ENCODE measurements around the gene ASB4. TPM values are rescaled to one million over a fixed set of nuclear protein-coding genes. Genes with fewer than 3 reads are reported as not detected.

Gene ASB4
- total and polyA plus RNA-seq, 4 donors: 0.09 to 1.1 (median 0.38) TPM

DNA sequence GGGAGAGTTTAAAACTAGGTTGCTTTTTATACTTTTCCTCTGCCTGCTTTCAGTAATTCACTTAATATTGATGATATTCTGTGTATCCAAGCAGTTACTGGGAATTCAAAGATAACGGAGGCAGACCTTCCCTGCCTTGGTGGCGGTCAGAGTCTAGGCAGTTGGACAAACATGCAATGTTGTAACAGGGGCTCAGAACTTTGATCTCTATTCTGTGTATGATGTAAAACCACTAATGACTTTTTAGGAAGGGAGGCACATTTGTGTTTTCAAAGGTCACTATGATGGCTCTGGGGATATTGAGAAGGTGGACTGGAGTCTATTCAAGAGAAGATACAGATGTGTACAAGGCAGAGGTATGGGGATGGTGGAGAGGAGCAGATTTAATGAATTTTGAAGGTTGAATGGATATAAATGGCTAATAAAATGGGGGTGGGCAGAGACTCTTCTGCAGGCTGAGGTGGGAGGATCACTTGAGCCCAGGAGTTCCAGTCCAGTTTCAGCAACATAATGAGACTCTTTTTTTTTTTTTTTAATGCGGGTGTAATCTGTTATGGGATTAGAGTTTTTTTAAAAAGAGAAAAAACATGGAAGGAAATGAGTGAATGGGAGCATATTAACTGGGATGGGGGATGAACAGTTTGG is 45.2 kb upstream of the ASB4 start (continued):
- TF ChIP-seq, protein P1, sequence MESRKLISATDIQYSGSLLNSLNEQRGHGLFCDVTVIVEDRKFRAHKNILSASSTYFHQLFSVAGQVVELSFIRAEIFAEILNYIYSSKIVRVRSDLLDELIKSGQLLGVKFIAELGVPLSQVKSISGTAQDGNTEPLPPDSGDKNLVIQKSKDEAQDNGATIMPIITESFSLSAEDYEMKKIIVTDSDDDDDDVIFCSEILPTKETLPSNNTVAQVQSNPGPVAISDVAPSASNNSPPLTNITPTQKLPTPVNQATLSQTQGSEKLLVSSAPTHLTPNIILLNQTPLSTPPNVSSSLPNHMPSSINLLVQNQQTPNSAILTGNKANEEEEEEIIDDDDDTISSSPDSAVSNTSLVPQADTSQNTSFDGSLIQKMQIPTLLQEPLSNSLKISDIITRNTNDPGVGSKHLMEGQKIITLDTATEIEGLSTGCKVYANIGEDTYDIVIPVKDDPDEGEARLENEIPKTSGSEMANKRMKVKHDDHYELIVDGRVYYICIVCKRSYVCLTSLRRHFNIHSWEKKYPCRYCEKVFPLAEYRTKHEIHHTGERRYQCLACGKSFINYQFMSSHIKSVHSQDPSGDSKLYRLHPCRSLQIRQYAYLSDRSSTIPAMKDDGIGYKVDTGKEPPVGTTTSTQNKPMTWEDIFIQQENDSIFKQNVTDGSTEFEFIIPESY (IDR thresholded peaks at IDR 0.05): peak; percentile 93
- TF ChIP-seq EGR1 (IDR thresholded peaks at IDR 0.05; ENCODE audit: low read depth in 2 of 2) (peak in 1 of 2 donors; percentile 83), FOXA1 (IDR thresholded peaks at IDR 0.05) (peak; percentile 77), HNF4A (conservative IDR thresholded peaks at IDR 0.05) (peak; percentile 98 to 99), GABPA (IDR thresholded peaks at IDR 0.05 in 1 of 2, conservative IDR thresholded peaks at IDR 0.05 in 1 of 2) (peak in 1 of 2 donors; percentile 22), FOXA2 (IDR thresholded peaks at IDR 0.05) (peak; percentile 87), HNF4G (IDR thresholded peaks at IDR 0.05) (peak; percentile 98), NR2F2 (IDR thresholded peaks at IDR 0.05) (peak; percentile 43)
- TF ChIP-seq, protein P2, sequence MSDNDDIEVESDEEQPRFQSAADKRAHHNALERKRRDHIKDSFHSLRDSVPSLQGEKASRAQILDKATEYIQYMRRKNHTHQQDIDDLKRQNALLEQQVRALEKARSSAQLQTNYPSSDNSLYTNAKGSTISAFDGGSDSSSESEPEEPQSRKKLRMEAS (IDR thresholded peaks at IDR 0.05): peak; percentile 90

DNA sequence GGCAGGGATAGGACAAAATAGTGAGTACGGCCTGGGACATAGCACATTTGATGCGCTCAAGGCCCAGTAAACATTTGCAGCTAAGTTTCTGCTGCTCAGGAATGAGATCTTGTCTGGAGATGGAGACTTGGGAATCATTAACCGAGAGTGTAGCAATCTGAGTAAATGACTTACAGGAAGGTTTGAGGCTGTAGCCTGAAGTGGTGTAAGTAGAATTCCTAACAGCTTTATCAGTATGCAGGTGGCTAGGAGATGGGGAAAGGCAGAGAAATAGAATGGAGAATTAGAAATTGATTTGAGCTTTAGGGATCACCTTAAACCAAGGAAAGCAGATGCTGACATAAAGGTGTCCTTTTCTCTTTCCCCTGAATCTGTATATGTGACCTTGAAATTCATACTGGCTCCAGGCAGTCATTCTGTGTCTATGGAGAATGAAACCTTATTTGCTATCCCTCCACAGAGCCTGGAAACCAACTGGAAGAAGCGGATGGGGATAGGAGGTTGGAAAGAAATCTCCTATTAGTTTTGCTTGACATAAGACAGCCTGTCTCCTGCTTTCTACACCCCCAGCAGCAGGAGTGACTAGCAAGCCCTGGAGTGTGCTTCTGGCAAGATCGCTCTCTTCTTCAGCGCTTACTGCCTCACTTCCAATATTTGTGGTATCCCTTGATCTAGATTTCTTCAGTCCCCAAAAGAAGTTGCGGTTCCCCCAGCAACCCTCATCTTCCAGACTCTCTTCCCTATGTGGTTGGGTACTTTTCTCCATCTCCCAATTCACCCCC is 44.5 kb upstream of the ASB4 start:
- H3K27me3 ChIP-seq (ENCODE audit: control insufficient read depth in 4 of 4, insufficient read depth in 4 of 4, low read length in 3 of 4): no peaks in the 10 kb centered on the region
- no peaks in the 10 kb centered on the region for H3K36me3 ChIP-seq (ENCODE audit: control insufficient read depth in 4 of 4, insufficient read depth in 3 of 4, low read depth in 1 of 4, low read length in 3 of 4)
- no peak for DNase-seq (ENCODE audit: low spot score)
- WGBS: 60% methylated on average over 7 of the region's 7 CpGs
- peaks cover 11 to 48% (median 38%) of the 10 kb centered on the region in 4 donors for H3K4me1 ChIP-seq (ENCODE audit: control insufficient read depth in 4 of 4, insufficient read depth in 4 of 4, low read length in 3 of 4)
- peak overlapping the region; percentile 49 to 56 for H3K9ac ChIP-seq (ENCODE audit: low read depth in 1 of 2, low read length in 2 of 2)
- peak overlapping the region; percentile 70 to 73 for H3K27ac ChIP-seq (ENCODE audit: low read depth in 1 of 2, low read length in 2 of 2)
- TF ChIP-seq HNF4A (conservative IDR thresholded peaks at IDR 0.05) (peak in 1 of 2 donors; percentile 66), FOXA2 (IDR thresholded peaks at IDR 0.05) (no peak), HNF4G (IDR thresholded peaks at IDR 0.05) (peak; percentile 21), SP1 (IDR thresholded peaks at IDR 0.05) (peak; percentile 20), TAF1 (conservative IDR thresholded peaks at IDR 0.05) (peak; percentile 75), RAD21 (IDR thresholded peaks at IDR 0.05) (peak in 1 of 2 donors; percentile 39), FOXA1 (IDR thresholded peaks at IDR 0.05) (no peak)
- TF ChIP-seq, protein P3, sequence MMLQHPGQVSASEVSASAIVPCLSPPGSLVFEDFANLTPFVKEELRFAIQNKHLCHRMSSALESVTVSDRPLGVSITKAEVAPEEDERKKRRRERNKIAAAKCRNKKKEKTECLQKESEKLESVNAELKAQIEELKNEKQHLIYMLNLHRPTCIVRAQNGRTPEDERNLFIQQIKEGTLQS (IDR thresholded peaks at IDR 0.05): no peak
- TF ChIP-seq, protein P2 (IDR thresholded peaks at IDR 0.05): no peak
- no peaks in the 10 kb centered on the region for H3K9me3 ChIP-seq (ENCODE audit: control insufficient read depth in 4 of 4, low read length in 3 of 4)
- peak overlapping the region; percentile 20 to 55 (median 37) for H3K4me3 ChIP-seq (ENCODE audit: low read depth in 1 of 3, low read length in 3 of 3)

DNA sequence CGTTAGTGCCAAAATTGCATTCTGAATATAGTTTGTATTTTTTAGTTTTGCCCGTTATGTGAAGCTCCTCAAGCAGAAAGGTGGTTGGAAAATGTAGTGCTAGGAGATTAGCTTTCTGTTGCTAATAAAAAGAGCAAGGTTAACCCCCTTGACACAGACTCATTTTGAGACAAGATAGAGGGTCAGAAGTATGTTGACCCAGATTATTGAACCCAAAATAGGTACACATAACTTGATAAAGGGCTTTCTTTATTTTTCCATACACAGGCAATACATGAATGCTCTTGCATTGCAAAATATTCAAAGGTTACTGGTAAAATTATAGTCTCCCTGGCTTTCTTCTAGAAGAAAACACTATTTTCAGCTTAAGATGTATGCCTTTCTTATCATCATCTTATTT is 40.9 kb upstream of the ASB4 start:
- no peak overlapping the region for H3K27ac ChIP-seq (ENCODE audit: low read depth in 1 of 2, low read length in 2 of 2)
- TF ChIP-seq EGR1 (IDR thresholded peaks at IDR 0.05; ENCODE audit: low read depth in 2 of 2): peak; percentile 41 to 47
- no peak for TF ChIP-seq GABPA (IDR thresholded peaks at IDR 0.05 in 1 of 2, conservative IDR thresholded peaks at IDR 0.05 in 1 of 2)
- TF ChIP-seq FOXA1 (IDR thresholded peaks at IDR 0.05): peak; percentile 43
- peak; percentile 70 for TF ChIP-seq SP1 (IDR thresholded peaks at IDR 0.05)
- TF ChIP-seq, protein P2 (IDR thresholded peaks at IDR 0.05): no peak
- no peak for TF ChIP-seq TAF1 (conservative IDR thresholded peaks at IDR 0.05)
- TF ChIP-seq, protein P4, sequence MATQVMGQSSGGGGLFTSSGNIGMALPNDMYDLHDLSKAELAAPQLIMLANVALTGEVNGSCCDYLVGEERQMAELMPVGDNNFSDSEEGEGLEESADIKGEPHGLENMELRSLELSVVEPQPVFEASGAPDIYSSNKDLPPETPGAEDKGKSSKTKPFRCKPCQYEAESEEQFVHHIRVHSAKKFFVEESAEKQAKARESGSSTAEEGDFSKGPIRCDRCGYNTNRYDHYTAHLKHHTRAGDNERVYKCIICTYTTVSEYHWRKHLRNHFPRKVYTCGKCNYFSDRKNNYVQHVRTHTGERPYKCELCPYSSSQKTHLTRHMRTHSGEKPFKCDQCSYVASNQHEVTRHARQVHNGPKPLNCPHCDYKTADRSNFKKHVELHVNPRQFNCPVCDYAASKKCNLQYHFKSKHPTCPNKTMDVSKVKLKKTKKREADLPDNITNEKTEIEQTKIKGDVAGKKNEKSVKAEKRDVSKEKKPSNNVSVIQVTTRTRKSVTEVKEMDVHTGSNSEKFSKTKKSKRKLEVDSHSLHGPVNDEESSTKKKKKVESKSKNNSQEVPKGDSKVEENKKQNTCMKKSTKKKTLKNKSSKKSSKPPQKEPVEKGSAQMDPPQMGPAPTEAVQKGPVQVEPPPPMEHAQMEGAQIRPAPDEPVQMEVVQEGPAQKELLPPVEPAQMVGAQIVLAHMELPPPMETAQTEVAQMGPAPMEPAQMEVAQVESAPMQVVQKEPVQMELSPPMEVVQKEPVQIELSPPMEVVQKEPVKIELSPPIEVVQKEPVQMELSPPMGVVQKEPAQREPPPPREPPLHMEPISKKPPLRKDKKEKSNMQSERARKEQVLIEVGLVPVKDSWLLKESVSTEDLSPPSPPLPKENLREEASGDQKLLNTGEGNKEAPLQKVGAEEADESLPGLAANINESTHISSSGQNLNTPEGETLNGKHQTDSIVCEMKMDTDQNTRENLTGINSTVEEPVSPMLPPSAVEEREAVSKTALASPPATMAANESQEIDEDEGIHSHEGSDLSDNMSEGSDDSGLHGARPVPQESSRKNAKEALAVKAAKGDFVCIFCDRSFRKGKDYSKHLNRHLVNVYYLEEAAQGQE (IDR thresholded peaks at IDR 0.05): no peak
- TF ChIP-seq, protein P1 (IDR thresholded peaks at IDR 0.05): peak; percentile 34
- TF ChIP-seq NR2F2 (IDR thresholded peaks at IDR 0.05): no peak
- TF ChIP-seq, protein P3 (IDR thresholded peaks at IDR 0.05): no peak
- TF ChIP-seq HNF4A (conservative IDR thresholded peaks at IDR 0.05): peak; percentile 70
- no peak for TF ChIP-seq HNF4G (IDR thresholded peaks at IDR 0.05)
- peak in 1 of 2 donors; percentile 31 for TF ChIP-seq JUND (IDR thresholded peaks at IDR 0.05)

More for the DNA sequence above, 40.9 kb upstream of the ASB4 start:
- Histone ChIP-seq H3K4me3 (ENCODE audit: low read depth in 1 of 3, low read length in 3 of 3) (no peak overlapping the region), H3K36me3 (ENCODE audit: control insufficient read depth in 4 of 4, insufficient read depth in 3 of 4, low read depth in 1 of 4, low read length in 3 of 4) (no peaks in the 10 kb centered on the region), H3K27me3 (ENCODE audit: control insufficient read depth in 4 of 4, insufficient read depth in 4 of 4, low read length in 3 of 4) (no peaks in the 10 kb centered on the region), H3K9me3 (ENCODE audit: control insufficient read depth in 4 of 4, low read length in 3 of 4) (no peaks in the 10 kb centered on the region), H3K9ac (ENCODE audit: low read depth in 1 of 2, low read length in 2 of 2) (no peak overlapping the region), H3K4me1 (ENCODE audit: control insufficient read depth in 4 of 4, insufficient read depth in 4 of 4, low read length in 3 of 4) (peaks cover 10 to 26% (median 21%) of the 10 kb centered on the region in 4 donors)
- no peak for DNase-seq (ENCODE audit: low spot score)
- WGBS: 63% methylated on average over 2 of the region's 2 CpGs
